A549 (cell line): ENCODE results near the gene PPP2R5B.

Experiments
- CBX2 ChIP-seq: fragments of 200-600 bp; sonication (generic); IDR thresholded peaks from 2 replicates; pipeline ENCODE4 v1.6.1; 2016; ENCODE audit warnings: low read depth, mild to moderate bottlenecking, borderline replicate concordance
- CHD2 ChIP-seq: fragments of 150-350 bp; IDR thresholded peaks from 2 replicates; pipeline ENCODE4 v1.6.1; 2014; ENCODE audit warnings: low read length; ENCODE audit not compliant: partially characterized antibody
- CHD4 ChIP-seq: fragments of 200-600 bp; sonication (generic); IDR thresholded peaks from 2 replicates; pipeline ENCODE4 v1.6.1; 2016; ENCODE audit warnings: antibody characterized with exemption, mild to moderate bottlenecking, borderline replicate concordance
- EHMT2 ChIP-seq: fragments of 200-600 bp; sonication (generic); IDR thresholded peaks from 2 replicates; pipeline ENCODE4 v1.6.1; 2016; ENCODE audit warnings: antibody characterized with exemption, low read depth, mild to moderate bottlenecking, moderate library complexity
- HOXA7 ChIP-seq: fragments of 250-450 bp; sonication (Bioruptor Pico); IDR thresholded peaks from 2 replicates; pipeline ENCODE4 v1.5.0; 2020; ENCODE audit warnings: mild to moderate bottlenecking, moderate library complexity
- PHF8 ChIP-seq: fragments of 200-600 bp; sonication (generic); IDR thresholded peaks from 2 replicates; pipeline ENCODE4 v1.6.1; 2016; ENCODE audit warnings: low read depth, mild to moderate bottlenecking, antibody characterized with exemption, moderate library complexity, borderline replicate concordance
- POLR2A ChIP-seq: IDR thresholded peaks from 2 replicates; pipeline ENCODE4 v1.6.1; 2012; ENCODE audit warnings: mild to moderate bottlenecking, low read length
- RAD21 ChIP-seq, 2 experiments: fragments of >200 bp in 1 of 2; sonication (Bioruptor Twin) in 1 of 2; formaldehyde crosslinking in 1 of 2; IDR thresholded peaks in 1 of 2; conservative IDR thresholded peaks in 1 of 2; 2 replicates in 1 of 2; 3 replicates in 1 of 2; pipeline ENCODE4 v1.6.1; 2012 to 2018; ENCODE audit warnings: inconsistent platforms in 1 of 2
- TF ChIP-seq, protein P1 (sequence below): fragments of >200 bp; sonication (Bioruptor Twin); formaldehyde crosslinking; IDR thresholded peaks from 3 replicates; pipeline ENCODE4 v1.5.1; 2016
- TF ChIP-seq, protein P2 (sequence below): fragments of 150-350 bp; IDR thresholded peaks from 2 replicates; pipeline ENCODE4 v1.6.1; 2014; ENCODE audit warnings: low read depth, mild to moderate bottlenecking, low read length
- TF ChIP-seq, protein P3 (sequence below): fragments of 200-600 bp; sonication (generic); IDR thresholded peaks from 2 replicates; pipeline ENCODE4 v1.6.1; 2016; ENCODE audit warnings: antibody characterized with exemption, mild to moderate bottlenecking, moderate library complexity

DNA sequence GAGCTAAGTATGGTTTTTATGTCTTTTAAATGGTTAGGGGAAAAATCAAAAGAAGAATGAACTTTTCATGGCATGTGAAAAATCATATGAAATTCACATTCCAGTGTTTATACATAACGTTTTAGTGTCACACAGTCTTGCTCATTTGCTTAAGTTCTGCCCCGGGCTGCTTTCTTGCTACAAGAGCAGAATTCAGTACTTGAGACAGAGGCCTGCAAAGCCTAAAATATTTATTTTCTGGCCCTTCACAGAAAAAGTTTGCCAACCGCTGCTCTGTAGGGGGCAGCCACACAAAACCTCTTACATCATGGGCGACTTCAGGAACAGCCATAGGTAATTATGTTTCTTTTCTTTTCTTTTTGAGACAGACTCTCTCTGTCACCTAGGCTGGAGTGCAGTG is 6.5 kb upstream of the PPP2R5B start:
- TF ChIP-seq, protein P1, sequence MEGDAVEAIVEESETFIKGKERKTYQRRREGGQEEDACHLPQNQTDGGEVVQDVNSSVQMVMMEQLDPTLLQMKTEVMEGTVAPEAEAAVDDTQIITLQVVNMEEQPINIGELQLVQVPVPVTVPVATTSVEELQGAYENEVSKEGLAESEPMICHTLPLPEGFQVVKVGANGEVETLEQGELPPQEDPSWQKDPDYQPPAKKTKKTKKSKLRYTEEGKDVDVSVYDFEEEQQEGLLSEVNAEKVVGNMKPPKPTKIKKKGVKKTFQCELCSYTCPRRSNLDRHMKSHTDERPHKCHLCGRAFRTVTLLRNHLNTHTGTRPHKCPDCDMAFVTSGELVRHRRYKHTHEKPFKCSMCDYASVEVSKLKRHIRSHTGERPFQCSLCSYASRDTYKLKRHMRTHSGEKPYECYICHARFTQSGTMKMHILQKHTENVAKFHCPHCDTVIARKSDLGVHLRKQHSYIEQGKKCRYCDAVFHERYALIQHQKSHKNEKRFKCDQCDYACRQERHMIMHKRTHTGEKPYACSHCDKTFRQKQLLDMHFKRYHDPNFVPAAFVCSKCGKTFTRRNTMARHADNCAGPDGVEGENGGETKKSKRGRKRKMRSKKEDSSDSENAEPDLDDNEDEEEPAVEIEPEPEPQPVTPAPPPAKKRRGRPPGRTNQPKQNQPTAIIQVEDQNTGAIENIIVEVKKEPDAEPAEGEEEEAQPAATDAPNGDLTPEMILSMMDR: no peak; the same call in 1 of the 3 replicates
- TF ChIP-seq, protein P2, sequence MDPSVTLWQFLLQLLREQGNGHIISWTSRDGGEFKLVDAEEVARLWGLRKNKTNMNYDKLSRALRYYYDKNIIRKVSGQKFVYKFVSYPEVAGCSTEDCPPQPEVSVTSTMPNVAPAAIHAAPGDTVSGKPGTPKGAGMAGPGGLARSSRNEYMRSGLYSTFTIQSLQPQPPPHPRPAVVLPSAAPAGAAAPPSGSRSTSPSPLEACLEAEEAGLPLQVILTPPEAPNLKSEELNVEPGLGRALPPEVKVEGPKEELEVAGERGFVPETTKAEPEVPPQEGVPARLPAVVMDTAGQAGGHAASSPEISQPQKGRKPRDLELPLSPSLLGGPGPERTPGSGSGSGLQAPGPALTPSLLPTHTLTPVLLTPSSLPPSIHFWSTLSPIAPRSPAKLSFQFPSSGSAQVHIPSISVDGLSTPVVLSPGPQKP: no peak
- TF ChIP-seq POLR2A: no peak
- TF ChIP-seq RAD21 (conservative IDR thresholded peaks at IDR 0.05 in 1 of 2, IDR thresholded peaks at IDR 0.05 in 1 of 2): peak in 1 of 2 experiments; percentile 19; a peak in 1 of 5 replicates
- TF ChIP-seq CHD2: no peak
- TF ChIP-seq, protein P3, sequence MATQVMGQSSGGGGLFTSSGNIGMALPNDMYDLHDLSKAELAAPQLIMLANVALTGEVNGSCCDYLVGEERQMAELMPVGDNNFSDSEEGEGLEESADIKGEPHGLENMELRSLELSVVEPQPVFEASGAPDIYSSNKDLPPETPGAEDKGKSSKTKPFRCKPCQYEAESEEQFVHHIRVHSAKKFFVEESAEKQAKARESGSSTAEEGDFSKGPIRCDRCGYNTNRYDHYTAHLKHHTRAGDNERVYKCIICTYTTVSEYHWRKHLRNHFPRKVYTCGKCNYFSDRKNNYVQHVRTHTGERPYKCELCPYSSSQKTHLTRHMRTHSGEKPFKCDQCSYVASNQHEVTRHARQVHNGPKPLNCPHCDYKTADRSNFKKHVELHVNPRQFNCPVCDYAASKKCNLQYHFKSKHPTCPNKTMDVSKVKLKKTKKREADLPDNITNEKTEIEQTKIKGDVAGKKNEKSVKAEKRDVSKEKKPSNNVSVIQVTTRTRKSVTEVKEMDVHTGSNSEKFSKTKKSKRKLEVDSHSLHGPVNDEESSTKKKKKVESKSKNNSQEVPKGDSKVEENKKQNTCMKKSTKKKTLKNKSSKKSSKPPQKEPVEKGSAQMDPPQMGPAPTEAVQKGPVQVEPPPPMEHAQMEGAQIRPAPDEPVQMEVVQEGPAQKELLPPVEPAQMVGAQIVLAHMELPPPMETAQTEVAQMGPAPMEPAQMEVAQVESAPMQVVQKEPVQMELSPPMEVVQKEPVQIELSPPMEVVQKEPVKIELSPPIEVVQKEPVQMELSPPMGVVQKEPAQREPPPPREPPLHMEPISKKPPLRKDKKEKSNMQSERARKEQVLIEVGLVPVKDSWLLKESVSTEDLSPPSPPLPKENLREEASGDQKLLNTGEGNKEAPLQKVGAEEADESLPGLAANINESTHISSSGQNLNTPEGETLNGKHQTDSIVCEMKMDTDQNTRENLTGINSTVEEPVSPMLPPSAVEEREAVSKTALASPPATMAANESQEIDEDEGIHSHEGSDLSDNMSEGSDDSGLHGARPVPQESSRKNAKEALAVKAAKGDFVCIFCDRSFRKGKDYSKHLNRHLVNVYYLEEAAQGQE: no peak
- TF ChIP-seq CBX2: no peak
- no peak for TF ChIP-seq PHF8
- TF ChIP-seq EHMT2: no peak
- no peak for TF ChIP-seq HOXA7
- no peak for TF ChIP-seq CHD4
